Measurements from ENCODE around the gene MGAT4B. TPM values are rescaled to one million over a fixed set of nuclear protein-coding genes. Genes with fewer than 3 reads are reported as not detected.
A peak's percentile ranks its signal among the peaks of the same experiment; 100 is the strongest.

MGAT4B gene
- 207 TPM for total RNA-seq

DNA sequence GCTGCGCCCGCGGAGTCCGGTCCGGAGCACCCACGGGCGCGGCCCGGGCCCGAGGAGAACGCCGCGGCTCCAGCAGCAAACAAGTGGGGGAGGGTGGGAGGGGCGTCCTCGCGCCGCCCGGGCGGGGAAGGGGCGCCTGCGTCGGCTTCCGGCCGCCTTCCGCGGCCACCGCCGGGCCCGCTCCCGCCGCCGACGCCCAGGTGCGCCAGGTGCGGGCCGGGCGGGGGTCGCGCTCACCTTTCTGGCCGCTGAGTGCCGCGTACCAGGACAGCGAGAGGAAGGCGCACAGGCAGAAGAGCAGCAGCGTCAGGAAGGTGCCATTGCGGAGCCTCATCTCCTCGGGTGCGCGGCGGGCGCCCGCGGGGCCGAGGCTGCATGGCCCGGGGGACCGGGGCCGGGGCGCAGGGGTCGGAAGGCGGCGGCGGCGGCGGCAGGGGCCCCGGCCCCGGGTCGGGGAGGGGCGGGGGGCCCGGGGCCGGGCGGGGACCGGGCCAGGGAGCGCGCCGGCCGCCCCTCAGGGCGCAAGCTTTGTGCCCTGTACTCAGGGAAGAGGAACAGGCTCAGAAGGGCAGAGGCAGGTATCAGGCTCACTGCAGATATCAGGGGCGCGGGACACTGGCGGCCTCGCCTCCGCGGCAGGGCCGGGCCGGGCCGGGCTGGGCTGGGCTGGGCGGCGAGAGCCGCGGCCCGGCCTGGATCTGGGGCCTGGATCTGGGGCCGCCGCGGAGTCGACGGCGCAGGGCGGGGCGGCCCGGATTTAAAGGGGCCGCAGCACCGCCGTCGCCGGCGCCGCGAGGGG is at the start of gene MGAT4B:
Gene MGAT4B (minus strand): TSS at position 617 of the 799 bp plus-strand sequence. CDS start 283 bp downstream, at position 334.
- Histone ChIP-seq H3K36me3 (peaks cover 0 to under 1% of the 10 kb centered on the region in 2 donors), H3K27ac (peak within 1 kb of the TSS; percentile 91), H3K4me3 (peak within 1 kb of the TSS; percentile 78 to 87), H3K9me3 (no peaks in the 10 kb centered on the region), H3K4me1 (peaks cover 10 to 21% of the 10 kb centered on the region in 2 donors), H3K27me3 (no peaks in the 10 kb centered on the region)
- DNase-seq (ENCODE audit: low spot score in 2 of 2): peak in 1 of 2 donors; percentile 84
- intact Hi-C loops (cut with DNase I): loop anchor here (1.0 to 2.0 kb wide), 3 partner anchors 13 to 100 kb away; partner anchors contain the start of genes MRNIP and TBC1D9B
- TF ChIP-seq, protein P1, sequence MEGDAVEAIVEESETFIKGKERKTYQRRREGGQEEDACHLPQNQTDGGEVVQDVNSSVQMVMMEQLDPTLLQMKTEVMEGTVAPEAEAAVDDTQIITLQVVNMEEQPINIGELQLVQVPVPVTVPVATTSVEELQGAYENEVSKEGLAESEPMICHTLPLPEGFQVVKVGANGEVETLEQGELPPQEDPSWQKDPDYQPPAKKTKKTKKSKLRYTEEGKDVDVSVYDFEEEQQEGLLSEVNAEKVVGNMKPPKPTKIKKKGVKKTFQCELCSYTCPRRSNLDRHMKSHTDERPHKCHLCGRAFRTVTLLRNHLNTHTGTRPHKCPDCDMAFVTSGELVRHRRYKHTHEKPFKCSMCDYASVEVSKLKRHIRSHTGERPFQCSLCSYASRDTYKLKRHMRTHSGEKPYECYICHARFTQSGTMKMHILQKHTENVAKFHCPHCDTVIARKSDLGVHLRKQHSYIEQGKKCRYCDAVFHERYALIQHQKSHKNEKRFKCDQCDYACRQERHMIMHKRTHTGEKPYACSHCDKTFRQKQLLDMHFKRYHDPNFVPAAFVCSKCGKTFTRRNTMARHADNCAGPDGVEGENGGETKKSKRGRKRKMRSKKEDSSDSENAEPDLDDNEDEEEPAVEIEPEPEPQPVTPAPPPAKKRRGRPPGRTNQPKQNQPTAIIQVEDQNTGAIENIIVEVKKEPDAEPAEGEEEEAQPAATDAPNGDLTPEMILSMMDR (IDR thresholded peaks at IDR 0.05): no peak

GRCh38 chr5:179854356-179854755 is 47.7 kb upstream of the MGAT4B start:
- TF ChIP-seq, protein P1 (IDR thresholded peaks at IDR 0.05): no peak
- Histone ChIP-seq H3K4me3 (no peak overlapping the region), H3K27ac (peak overlapping the region in 1 of 2 donors; percentile 49), H3K4me1 (peaks cover 0 to 5% of the 10 kb centered on the region in 2 donors), H3K9me3 (no peaks in the 10 kb centered on the region), H3K27me3 (no peaks in the 10 kb centered on the region), H3K36me3 (peaks cover 28 to 40% of the 10 kb centered on the region in 2 donors)
- no peak for DNase-seq (ENCODE audit: low spot score in 2 of 2)
- intact Hi-C loops (cut with DNase I): loop anchor here (10.0 kb wide), 1 partner anchor 440 kb away; the partner anchor contains the start of gene MAPK9

GRCh38 chr5:179852993-179853547 is 46.4 kb upstream of the MGAT4B start:
- H3K27me3 ChIP-seq: no peaks in the 10 kb centered on the region
- H3K27ac ChIP-seq: no peak overlapping the region
- H3K9me3 ChIP-seq: no peaks in the 10 kb centered on the region
- intact Hi-C loops (cut with DNase I): loop anchor here (10.0 kb wide), 1 partner anchor 442 kb away; the partner anchor contains the start of gene MAPK9
- TF ChIP-seq, protein P1 (IDR thresholded peaks at IDR 0.05): no peak
- peaks cover 0 to 5% of the 10 kb centered on the region in 2 donors for H3K4me1 ChIP-seq
- no peak overlapping the region for H3K4me3 ChIP-seq
- no peak for DNase-seq (ENCODE audit: low spot score in 2 of 2)
- peaks cover 40 to 53% of the 10 kb centered on the region in 2 donors for H3K36me3 ChIP-seq

DNA sequence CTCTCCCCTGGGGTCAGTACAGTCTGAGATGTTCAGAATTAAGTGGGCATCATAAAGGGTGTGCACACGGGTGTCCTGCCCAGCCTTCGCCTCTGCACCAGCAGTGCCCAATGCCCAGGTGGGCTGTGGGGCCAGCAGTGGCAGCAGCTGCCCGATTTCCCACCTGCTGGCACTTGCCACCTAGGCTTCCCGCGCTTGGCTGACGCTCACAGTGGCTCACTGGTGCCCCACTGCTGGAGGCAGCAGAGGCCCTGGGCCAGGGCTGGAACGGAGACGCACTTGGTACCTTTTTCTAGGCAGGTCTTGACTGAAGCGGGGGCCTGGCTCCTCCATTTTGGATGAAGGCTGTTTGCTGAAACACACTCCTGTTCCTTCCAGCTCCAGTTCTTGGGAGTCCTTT is 35.0 kb upstream of the MGAT4B start:
- TF ChIP-seq, protein P1 (IDR thresholded peaks at IDR 0.05): no peak
- Histone ChIP-seq H3K4me1 (no peaks in the 10 kb centered on the region), H3K9me3 (peaks cover 5 to 7% of the 10 kb centered on the region in 2 donors), H3K27me3 (no peaks in the 10 kb centered on the region), H3K4me3 (no peak overlapping the region), H3K27ac (no peak overlapping the region), H3K36me3 (peaks cover 65 to 90% of the 10 kb centered on the region in 2 donors)
- intact Hi-C loops (cut with DNase I): no loop called here
- no peak for DNase-seq (ENCODE audit: low spot score in 2 of 2)

DNA sequence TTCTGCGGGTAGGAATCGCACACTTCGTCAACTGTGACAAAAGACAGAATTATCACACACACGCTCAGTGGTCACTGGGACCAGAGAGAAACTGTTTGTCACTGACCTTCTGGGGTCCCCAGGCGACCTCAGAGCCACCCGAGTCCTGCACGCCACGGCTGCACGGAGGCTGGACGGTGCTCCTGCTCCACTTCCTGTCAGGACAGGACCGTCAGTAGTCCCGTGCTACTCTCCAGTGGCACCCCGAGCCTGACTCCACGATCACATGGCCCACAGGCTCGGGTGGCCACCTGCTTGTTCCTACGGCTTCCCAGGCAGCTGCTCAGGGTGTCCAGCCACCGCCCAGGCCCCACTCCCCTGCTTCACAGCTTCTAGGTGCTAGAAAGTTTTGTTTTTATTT is 34.1 kb upstream of the MGAT4B start:
- H3K4me1 ChIP-seq: no peaks in the 10 kb centered on the region
- DNase-seq (ENCODE audit: low spot score in 2 of 2): no peak
- H3K27me3 ChIP-seq: no peaks in the 10 kb centered on the region
- no peak overlapping the region for H3K27ac ChIP-seq
- H3K4me3 ChIP-seq: no peak overlapping the region
- peaks cover 64 to 90% of the 10 kb centered on the region in 2 donors for H3K36me3 ChIP-seq
- H3K9me3 ChIP-seq: peaks cover 5 to 7% of the 10 kb centered on the region in 2 donors
- TF ChIP-seq, protein P1 (IDR thresholded peaks at IDR 0.05): no peak
- intact Hi-C loops (cut with DNase I): no loop called here
